Adrenal gland (tissue), 12 donors: ENCODE measurements around the gene CYP8B1. TPM values are rescaled to one million over a fixed set of nuclear protein-coding genes. Genes with fewer than 3 reads are reported as not detected.

ENCODE experiments used
- DNase-seq, 7 donors: peaks; one replicate each; pipeline ENCODE4 v3.0.0-alpha.2; 2019 to 2020
- H3K27ac ChIP-seq, 5 donors: fragments of 200-600 bp; sonication (generic) in 4 of 5; 1 replicate in 3 of 5; 2 replicates in 2 of 5; pipeline versions ENCODE4 v1.5.1 to v1.8.0; 2016 to 2020; ENCODE audit warnings: mild to moderate bottlenecking in 1 of 5
- H3K27me3 ChIP-seq: fragments of 200-600 bp; 2 replicates; pipeline ENCODE4 v1.8.0; 2021
- H3K36me3 ChIP-seq, 2 donors: fragments of 200-600 bp; replicated peaks in 1 of 2; 1 replicate in 1 of 2; 2 replicates in 1 of 2; pipeline versions ENCODE4 v1.5.1 to v1.8.0; 2018 to 2022
- H3K4me1 ChIP-seq, 2 donors: fragments of 200-600 bp; replicated peaks in 1 of 2; 1 replicate in 1 of 2; 2 replicates in 1 of 2; pipeline versions ENCODE4 v1.5.1 to v1.8.0; 2018 to 2021
- H3K4me3 ChIP-seq, 4 donors: fragments of 200-600 bp; sonication (generic) in 3 of 4; one replicate each; pipeline ENCODE4 v1.5.1; 2016 to 2018
- H3K9me3 ChIP-seq, 3 donors: fragments of 200-600 bp; sonication (generic) in 1 of 3; replicated peaks in 1 of 3; 1 replicate in 2 of 3; 2 replicates in 1 of 3; pipeline versions ENCODE4 v1.5.1 to v1.8.0; 2016 to 2021
- CTCF ChIP-seq, 6 experiments: fragments of 450-650 bp in 4 of 6; fragments of 200-600 bp in 2 of 6; sonication (generic) in 1 of 6; IDR thresholded peaks; 1 replicate in 5 of 6; 2 replicates in 1 of 6; pipeline versions ENCODE4 v1.5.1 to v1.8.0; 2016 to 2021; ENCODE audit warnings: antibody characterized with exemption in 6 of 6, mild to moderate bottlenecking in 2 of 6, moderate library complexity in 1 of 6
- POLR2A ChIP-seq, 2 donors: fragments of 450-650 bp; IDR thresholded peaks; one replicate each; pipeline ENCODE4 v1.6.1; 2017; ENCODE audit warnings: antibody characterized with exemption in 2 of 2, mild to moderate bottlenecking in 2 of 2, moderate library complexity in 1 of 2
- WGBS, 4 donors: extraction: QIAGEN DNeasy Blood & Tissue Kit in 2 of 4; methylation state at CpG; one replicate each; pipeline versions ENCODE4 v1.1.5 to v1.1.7; 2013 to 2017; 5-methylcytosine and 5-hydroxymethylcytosine counted together
- intact Hi-C, 2 donors: fragments of 100-400 bp; cut with DNase I; formaldehyde crosslinking; loops; one replicate each; pipeline versions ENCODE4 v1.14.1 to v1.15.0; 2022 to 2023
- polyA plus RNA-seq, 3 donors: library from polyadenylated mRNA; stranded (reverse); fragments of 200-250 nt in 2 of 3; fragments of 350-450 nt in 1 of 3; fragmentation: Illumina TruSeq in 1 of 3; extraction: RNeasy Lipid Tissue Mini Kit (QIAGEN cat#74804) in 1 of 3; gene quantifications; one replicate each; pipeline ENCODE4 v1.2.3, GENCODE V29; 2013 to 2014
- total RNA-seq, 9 donors: library from RNA; depleted of rRNA in 4 of 9; stranded (reverse); fragments of >200 nt in 4 of 9; fragments of 120-200 nt in 1 of 9; fragmentation: NEBNext Ultra II Directional in 1 of 9; extraction: Animal tissue kit (Norgen Biotek cat#: 25700) in 1 of 9; gene quantifications; one replicate each; pipeline versions ENCODE4 v1.1.0 to v1.2.4, GENCODE V29; 2013 to 2023
- donor health status: healthy with polysubstance abuse.
- donor health status: Bipolar disorder and iron deficiency.
- donor health status: DM: yes; HTN: yes; CAD: no.
- donor health status: DM: no; HTN: no; CAD: no.
- donor health status: DM: no; HTN: no; CAD: no.
- donor health status: DM: yes; HTN: yes; CAD: no.

The CYP8B1 gene
- total and polyA plus RNA-seq, 12 donors: 0.04 to 0.08 (median 0.07) TPM; not detected in 9

GRCh38 chr3:42836150-42837123 is 39.2 kb downstream of the CYP8B1 start:
- WGBS, 4 donors: 91 to 93% (median 91%) methylated on average over 5 of the region's 5 CpGs
- H3K27ac ChIP-seq: no peak overlapping the region
- H3K36me3 ChIP-seq: no peaks in the 10 kb centered on the region
- H3K4me3 ChIP-seq: no peak overlapping the region
- no peak for DNase-seq
- no peaks in the 10 kb centered on the region for H3K27me3 ChIP-seq
- no peak for TF ChIP-seq POLR2A (IDR thresholded peaks at IDR 0.05)
- TF ChIP-seq CTCF (IDR thresholded peaks at IDR 0.05): no peak
- H3K4me1 ChIP-seq: no peaks in the 10 kb centered on the region
- no peaks in the 10 kb centered on the region for H3K9me3 ChIP-seq
- intact Hi-C loops: loop anchor here (5.0 to 10.0 kb wide), 2 partner anchors 46 to 52 kb away; no protein-coding TSS in a partner anchor

GRCh38 chr3:42831321-42831713 is 44.4 kb downstream of the CYP8B1 start:
- H3K4me3 ChIP-seq: no peak overlapping the region
- no peak overlapping the region for H3K27ac ChIP-seq
- H3K4me1 ChIP-seq: no peaks in the 10 kb centered on the region
- no peaks in the 10 kb centered on the region for H3K27me3 ChIP-seq
- 20 to 35% (median 22%) methylated on average over 3 of the region's 3 CpGs for WGBS, 4 donors
- intact Hi-C loops: loop anchor here in 1 of 2 donors (10.0 kb wide), 1 partner anchor 47 kb away; no protein-coding TSS in a partner anchor
- peak; percentile 81 to 92 (median 85) for DNase-seq
- no peaks in the 10 kb centered on the region for H3K9me3 ChIP-seq
- H3K36me3 ChIP-seq: no peaks in the 10 kb centered on the region
- TF ChIP-seq CTCF (IDR thresholded peaks at IDR 0.05) (peak; percentile 69 to 84 (median 80)), POLR2A (IDR thresholded peaks at IDR 0.05) (no peak)

- Histone ChIP-seq H3K27me3 (no peaks in the 10 kb centered on the region), H3K36me3 (no peaks in the 10 kb centered on the region), H3K4me1 (no peaks in the 10 kb centered on the region), H3K27ac (no peak overlapping the region), H3K9me3 (no peaks in the 10 kb centered on the region), H3K4me3 (no peak overlapping the region)
- TF ChIP-seq POLR2A (IDR thresholded peaks at IDR 0.05): no peak
- TF ChIP-seq CTCF (IDR thresholded peaks at IDR 0.05): peak; percentile 13 to 71 (median 54)
- 27 to 44% (median 36%) methylated on average over 7 of the region's 7 CpGs for WGBS, 4 donors
- intact Hi-C loops: loop anchor here in 1 of 2 donors (10.0 kb wide), 1 partner anchor 46 kb away; no protein-coding TSS in a partner anchor
- DNase-seq: peak in 1 of 7 donors; percentile 24
Observed at GRCh38 chr3:42830437-42831320, 45.0 kb downstream of the CYP8B1 start.
